ENCODE measurements around the gene DIS3L2. TPM values are rescaled to one million over a fixed set of nuclear protein-coding genes. Genes with fewer than 3 reads are reported as not detected.

The DIS3L2 gene
- polyA plus RNA-seq, 3 donors from 2014 or later, result 7.6 to 22.5 (median 8.1) TPM

- Mint-ChIP-seq H3K27ac (no peak overlapping the region), H3K9me3 (no peaks in the 10 kb centered on the region), H3K36me3 (peaks cover 0 to 3% (median 0%) of the 10 kb centered on the region in 3 donors), H3K4me1 (no peaks in the 10 kb centered on the region), H3K27me3 (ENCODE audit: low read depth in 3 of 3) (no peaks in the 10 kb centered on the region), H3K4me3 (no peak overlapping the region)
- no peak for DNase-seq
These were observed 91.1 kb downstream of the DIS3L2 start for GRCh38 chr2:232052591-232052990.

DNA sequence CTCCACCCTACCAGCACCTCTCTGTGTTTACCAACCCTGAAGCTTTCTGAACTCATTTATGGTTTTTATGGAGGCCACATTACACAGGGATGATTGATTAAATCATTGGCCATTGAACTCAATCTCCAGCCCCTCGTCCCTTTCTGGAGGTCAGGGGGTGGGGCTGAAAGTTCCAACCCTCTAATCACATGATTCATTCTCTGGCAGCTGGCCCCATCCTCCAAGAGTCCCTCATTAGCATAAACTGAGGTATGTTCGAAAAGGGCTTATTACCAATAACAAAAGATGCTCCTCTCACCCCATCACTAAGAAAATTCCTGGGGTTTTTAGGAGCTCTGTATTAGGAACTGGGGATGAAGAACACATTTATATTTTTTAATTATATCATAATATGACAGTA lies 92.3 kb downstream of the DIS3L2 start:
- Mint-ChIP-seq H3K4me1 (peaks cover 0 to 8% of the 10 kb centered on the region in 2 donors), H3K36me3 (peaks cover 0 to 3% (median 0%) of the 10 kb centered on the region in 3 donors), H3K27ac (no peak overlapping the region), H3K27me3 (ENCODE audit: low read depth in 3 of 3) (no peaks in the 10 kb centered on the region), H3K4me3 (no peak overlapping the region), H3K9me3 (no peaks in the 10 kb centered on the region)
- no peak for DNase-seq

DNA sequence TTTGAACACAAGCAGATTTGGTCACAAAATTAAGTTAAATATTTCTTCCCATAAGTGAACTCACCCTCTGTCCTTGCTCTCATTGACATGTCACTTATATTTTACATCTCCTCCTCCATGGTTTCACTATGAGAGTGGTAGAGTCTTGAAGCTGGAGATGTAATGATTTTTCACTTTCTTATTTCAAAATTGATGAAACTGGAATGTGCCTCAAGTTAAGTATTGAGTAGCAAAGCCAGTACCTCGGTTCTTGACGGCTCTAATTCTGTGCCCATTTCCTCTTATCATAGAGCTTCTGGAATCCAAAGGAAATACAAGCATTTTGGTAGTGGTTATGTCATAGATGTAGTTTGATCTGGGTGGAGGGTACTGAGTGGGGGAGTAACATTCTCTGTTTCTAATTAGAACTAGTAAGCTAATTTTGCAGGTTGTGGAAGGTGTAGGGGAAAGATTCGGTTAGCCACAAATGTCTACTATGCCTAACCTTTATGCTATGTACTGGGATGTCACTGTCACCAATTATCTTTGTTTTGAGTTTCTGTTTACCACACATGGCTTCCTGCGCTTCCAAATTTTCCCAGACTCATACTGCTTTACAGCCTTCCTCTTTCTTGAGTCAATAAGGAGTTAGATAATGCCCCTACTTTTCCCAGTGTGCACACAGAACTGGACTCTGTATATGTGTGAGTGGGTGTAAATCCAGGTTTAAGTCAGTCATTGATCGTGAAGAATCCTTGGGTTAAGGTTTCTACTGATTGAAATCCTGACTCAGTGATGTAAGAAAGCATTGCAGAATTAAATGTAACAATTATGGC lies 96.8 kb downstream of the DIS3L2 start:
- no peak overlapping the region for H3K4me3 Mint-ChIP-seq
- peaks cover 0 to 2% (median 0%) of the 10 kb centered on the region in 3 donors for H3K27me3 Mint-ChIP-seq (ENCODE audit: low read depth in 3 of 3)
- H3K27ac Mint-ChIP-seq, result no peak overlapping the region
- no peak for DNase-seq
- H3K9me3 Mint-ChIP-seq, result no peaks in the 10 kb centered on the region
- peaks cover 5 to 15% of the 10 kb centered on the region in 2 donors for H3K4me1 Mint-ChIP-seq
- H3K36me3 Mint-ChIP-seq, result peaks cover 0 to 5% (median 4%) of the 10 kb centered on the region in 3 donors

- peaks cover 0 to 5% (median 4%) of the 10 kb centered on the region in 3 donors for H3K36me3 Mint-ChIP-seq
- H3K27me3 Mint-ChIP-seq (ENCODE audit: low read depth in 3 of 3), result peaks cover 0 to 2% (median 0%) of the 10 kb centered on the region in 3 donors
- H3K4me1 Mint-ChIP-seq, result peaks cover 5 to 15% of the 10 kb centered on the region in 2 donors
- no peak overlapping the region for H3K27ac Mint-ChIP-seq
- DNase-seq, result no peak
- no peaks in the 10 kb centered on the region for H3K9me3 Mint-ChIP-seq
- no peak overlapping the region for H3K4me3 Mint-ChIP-seq
These were observed 97.4 kb downstream of the DIS3L2 start for GRCh38 chr2:232058931-232059330.

GRCh38 chr2:232061265-232061664 lies 99.8 kb downstream of the DIS3L2 start:
- Mint-ChIP-seq H3K36me3 (peaks cover 0 to 5% (median 4%) of the 10 kb centered on the region in 3 donors), H3K4me3 (no peak overlapping the region), H3K27me3 (ENCODE audit: low read depth in 3 of 3) (peaks cover 0 to 2% (median 0%) of the 10 kb centered on the region in 3 donors), H3K4me1 (peaks cover 5 to 15% of the 10 kb centered on the region in 2 donors), H3K27ac (no peak overlapping the region), H3K9me3 (no peaks in the 10 kb centered on the region)
- DNase-seq, result no peak

DNA sequence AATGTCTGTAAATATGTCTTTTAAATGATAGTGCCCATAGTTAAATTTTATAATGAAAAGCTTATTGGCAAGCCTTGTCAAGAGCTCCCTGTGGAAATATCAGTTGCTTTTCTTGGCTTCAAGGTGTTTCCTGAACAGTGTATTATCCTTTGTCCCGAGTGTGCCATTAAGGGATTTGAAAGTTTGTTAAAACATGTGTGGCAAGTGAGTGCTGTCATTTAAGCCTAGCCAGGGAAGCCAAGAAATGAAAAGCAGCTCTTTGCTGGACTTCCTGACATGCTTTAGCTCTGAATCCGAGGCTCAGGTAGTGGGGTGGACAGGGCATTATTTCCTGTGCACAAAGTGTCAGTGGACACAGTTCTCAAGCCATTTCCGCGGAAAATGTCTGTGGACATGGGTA lies 111.5 kb downstream of the DIS3L2 start:
- Mint-ChIP-seq H3K27ac (no peak overlapping the region), H3K4me1 (peaks cover 26 to 47% of the 10 kb centered on the region in 2 donors), H3K36me3 (peaks cover 0 to 4% (median 0%) of the 10 kb centered on the region in 3 donors), H3K4me3 (no peak overlapping the region), H3K27me3 (ENCODE audit: low read depth in 3 of 3) (no peaks in the 10 kb centered on the region), H3K9me3 (no peaks in the 10 kb centered on the region)
- DNase-seq, result no peak

DNA sequence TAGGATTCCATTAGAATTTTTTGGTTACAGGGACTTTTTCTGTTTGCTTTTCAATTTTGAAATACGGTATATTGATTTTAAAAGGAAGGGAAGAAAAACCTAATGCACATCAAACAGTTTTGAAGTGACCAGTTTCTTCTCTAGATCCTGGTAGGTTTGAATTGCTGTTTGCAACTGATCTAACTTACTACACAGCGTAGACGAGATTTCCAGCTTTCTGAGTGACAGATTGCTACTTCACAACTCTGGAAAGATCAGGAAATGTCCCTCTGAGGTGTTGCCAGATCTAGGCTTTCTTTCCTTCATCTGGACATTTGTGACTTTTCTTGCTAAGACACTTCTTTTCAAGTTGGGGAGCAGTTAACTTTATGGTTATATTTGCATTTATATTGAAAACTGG lies 112.2 kb downstream of the DIS3L2 start:
- peaks cover 26 to 51% of the 10 kb centered on the region in 2 donors for H3K4me1 Mint-ChIP-seq
- H3K27ac Mint-ChIP-seq, result no peak overlapping the region
- H3K36me3 Mint-ChIP-seq, result peaks cover 0 to 6% (median 0%) of the 10 kb centered on the region in 3 donors
- H3K9me3 Mint-ChIP-seq, result no peaks in the 10 kb centered on the region
- no peaks in the 10 kb centered on the region for H3K27me3 Mint-ChIP-seq (ENCODE audit: low read depth in 3 of 3)
- DNase-seq, result no peak
- no peak overlapping the region for H3K4me3 Mint-ChIP-seq

GRCh38 chr2:232075080-232075479 lies 113.6 kb downstream of the DIS3L2 start:
- Mint-ChIP-seq H3K36me3 (peaks cover 0 to 8% (median 0%) of the 10 kb centered on the region in 3 donors), H3K9me3 (no peaks in the 10 kb centered on the region), H3K27ac (no peak overlapping the region), H3K27me3 (ENCODE audit: low read depth in 3 of 3) (no peaks in the 10 kb centered on the region), H3K4me3 (no peak overlapping the region), H3K4me1 (peaks cover 22 to 54% of the 10 kb centered on the region in 2 donors)
- no peak for DNase-seq

DNA sequence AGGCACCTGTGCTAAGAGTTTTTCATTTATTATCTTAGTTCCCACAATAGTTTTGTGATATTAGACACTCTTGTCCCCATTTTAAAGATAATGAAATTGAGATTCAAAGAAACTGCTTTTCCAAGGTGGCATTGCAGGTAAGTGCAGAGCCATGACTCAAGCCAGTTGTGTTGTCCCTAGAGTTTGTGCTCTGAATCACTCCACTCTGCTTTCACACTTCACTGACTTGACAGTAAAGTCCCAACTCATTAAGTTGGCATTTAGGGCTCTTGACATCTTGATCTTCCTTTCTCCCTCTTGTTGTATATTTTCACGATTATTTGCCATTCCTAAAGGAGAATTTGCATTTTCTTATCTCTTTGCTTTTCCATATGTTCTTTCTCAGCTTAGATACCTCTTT lies 114.3 kb downstream of the DIS3L2 start:
- Mint-ChIP-seq H3K27ac (no peak overlapping the region), H3K27me3 (ENCODE audit: low read depth in 3 of 3) (no peaks in the 10 kb centered on the region)

GRCh38 chr2:232076272-232076671 lies 114.8 kb downstream of the DIS3L2 start:
- Mint-ChIP-seq H3K27ac (no peak overlapping the region), H3K36me3 (peaks cover 0 to 8% (median 0%) of the 10 kb centered on the region in 3 donors), H3K27me3 (ENCODE audit: low read depth in 3 of 3) (no peaks in the 10 kb centered on the region), H3K4me3 (no peak overlapping the region), H3K9me3 (no peaks in the 10 kb centered on the region), H3K4me1 (peaks cover 19 to 54% of the 10 kb centered on the region in 2 donors)
- no peak for DNase-seq

More for the DNA sequence above, 114.3 kb downstream of the DIS3L2 start:
- Mint-ChIP-seq H3K4me1 (peaks cover 19 to 54% of the 10 kb centered on the region in 2 donors), H3K4me3 (no peak overlapping the region), H3K9me3 (no peaks in the 10 kb centered on the region), H3K36me3 (peaks cover 0 to 8% (median 0%) of the 10 kb centered on the region in 3 donors)
- DNase-seq, result no peak

- Mint-ChIP-seq H3K9me3 (no peaks in the 10 kb centered on the region), H3K27me3 (ENCODE audit: low read depth in 3 of 3) (no peaks in the 10 kb centered on the region), H3K27ac (no peak overlapping the region), H3K36me3 (peaks cover 0 to 8% (median 0%) of the 10 kb centered on the region in 3 donors), H3K4me1 (peaks cover 19 to 50% of the 10 kb centered on the region in 2 donors), H3K4me3 (no peak overlapping the region)
- no peak for DNase-seq
These were observed 115.2 kb downstream of the DIS3L2 start for GRCh38 chr2:232076736-232077135.

- no peak for DNase-seq
- Mint-ChIP-seq H3K36me3 (peaks cover 0 to 15% (median 9%) of the 10 kb centered on the region in 3 donors), H3K4me3 (no peak overlapping the region), H3K27me3 (ENCODE audit: low read depth in 3 of 3) (no peaks in the 10 kb centered on the region), H3K27ac (no peak overlapping the region), H3K4me1 (peaks cover 0 to 12% of the 10 kb centered on the region in 2 donors), H3K9me3 (peaks cover 0 to 6% (median 0%) of the 10 kb centered on the region in 6 donors)
These were observed 123.7 kb downstream of the DIS3L2 start for GRCh38 chr2:232085164-232085563.

- H3K4me1 Mint-ChIP-seq, result peaks cover 2 to 16% of the 10 kb centered on the region in 2 donors
- peaks cover 0 to 6% (median 0%) of the 10 kb centered on the region in 6 donors for H3K9me3 Mint-ChIP-seq
- H3K27ac Mint-ChIP-seq, result no peak overlapping the region
- DNase-seq, result no peak
- peaks cover 0 to 18% (median 11%) of the 10 kb centered on the region in 3 donors for H3K36me3 Mint-ChIP-seq
- no peaks in the 10 kb centered on the region for H3K27me3 Mint-ChIP-seq (ENCODE audit: low read depth in 3 of 3)
- no peak overlapping the region for H3K4me3 Mint-ChIP-seq
These were observed 124.4 kb downstream of the DIS3L2 start for GRCh38 chr2:232085826-232086425.

DNA sequence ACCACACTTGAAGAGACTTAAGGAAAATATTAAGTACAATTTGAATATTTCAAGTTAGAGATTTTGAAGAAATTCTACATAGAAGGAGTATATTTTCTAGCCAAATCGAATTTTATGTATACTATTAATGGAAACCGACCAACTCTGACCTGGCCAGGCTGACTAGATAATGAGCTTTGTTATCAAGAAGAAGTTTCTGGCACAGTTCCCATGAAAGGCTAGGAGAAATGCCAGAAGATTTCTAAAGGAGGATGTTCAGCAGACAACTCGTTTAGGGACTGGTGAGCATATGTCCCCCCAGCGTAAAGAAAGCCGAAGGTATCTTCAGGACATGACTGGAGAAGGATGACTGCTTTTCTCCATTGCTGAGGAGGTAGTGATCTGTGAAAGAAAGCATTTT lies 127.3 kb downstream of the DIS3L2 start:
- Mint-ChIP-seq H3K36me3 (peaks cover 0 to 20% (median 18%) of the 10 kb centered on the region in 3 donors), H3K4me1 (peaks cover 6 to 29% of the 10 kb centered on the region in 2 donors), H3K9me3 (no peaks in the 10 kb centered on the region), H3K27ac (no peak overlapping the region), H3K27me3 (ENCODE audit: low read depth in 3 of 3) (peaks cover 0 to 1% (median 0%) of the 10 kb centered on the region in 3 donors), H3K4me3 (no peak overlapping the region)
- no peak for DNase-seq
